Lung (tissue), 12 donors: ENCODE measurements around the gene DGKE. TPM values are rescaled to one million over a fixed set of nuclear protein-coding genes. Genes with fewer than 3 reads are reported as not detected.

ENCODE experiments used
- ATAC-seq: fragments of 200-7000 bp; cut with Tn5 transposase; one replicate; pipeline ENCODE4 v1.9.1; 2020; ENCODE audit warnings: moderate number of reproducible peaks; ENCODE audit not compliant: insufficient read depth, low FRiP score
- DNase-seq, 3 donors: peaks; one replicate each; pipeline ENCODE4 v3.0.0-alpha.2; 2013 to 2017
- H3K27ac ChIP-seq, 2 donors: one replicate each; pipeline ENCODE4 v1.5.1; 2013; ENCODE audit warnings: mild to moderate bottlenecking in 2 of 2, moderate library complexity in 2 of 2, control low read depth in 1 of 2, inconsistent platforms in 1 of 2, low read depth in 1 of 2, low read length in 1 of 2
- H3K27me3 ChIP-seq, 3 donors: one replicate each; pipeline ENCODE4 v1.5.1; 2013; ENCODE audit warnings: low read length in 2 of 3; ENCODE audit not compliant: control insufficient read depth in 3 of 3, insufficient read depth in 3 of 3
- H3K36me3 ChIP-seq, 4 donors: one replicate each; pipeline ENCODE4 v1.5.1; 2013; ENCODE audit warnings: low read length in 4 of 4, mild to moderate bottlenecking in 1 of 4, moderate library complexity in 1 of 4; ENCODE audit not compliant: control insufficient read depth in 4 of 4, insufficient read depth in 4 of 4
- H3K4me1 ChIP-seq, 5 donors: one replicate each; pipeline ENCODE4 v1.5.1; 2013; ENCODE audit warnings: low read length in 5 of 5, mild to moderate bottlenecking in 2 of 5, moderate library complexity in 1 of 5; ENCODE audit not compliant: control insufficient read depth in 5 of 5, insufficient read depth in 5 of 5
- H3K4me3 ChIP-seq: one replicate; pipeline ENCODE4 v1.5.1; 2013; ENCODE audit warnings: mild to moderate bottlenecking, control low read depth, moderate library complexity
- H3K9ac ChIP-seq, 2 donors: one replicate each; pipeline ENCODE4 v1.5.1; 2013; ENCODE audit warnings: low read length in 2 of 2, control low read depth in 1 of 2; ENCODE audit not compliant: insufficient read depth in 1 of 2
- H3K9me3 ChIP-seq, 4 donors: one replicate each; pipeline ENCODE4 v1.5.1; 2013; ENCODE audit warnings: low read length in 3 of 4, mild to moderate bottlenecking in 1 of 4, moderate library complexity in 1 of 4; ENCODE audit not compliant: control insufficient read depth in 4 of 4, insufficient read depth in 3 of 4
- WGBS, 2 donors: extraction: QIAGEN DNeasy Blood & Tissue Kit; methylation state at CpG; one replicate each; pipeline ENCODE4 v1.1.7; 2013; 5-methylcytosine and 5-hydroxymethylcytosine counted together
- polyA plus RNA-seq, 2 donors: library from polyadenylated mRNA; stranded (reverse); fragments of 200-250 nt; gene quantifications; one replicate each; pipeline ENCODE4 v1.2.1, GENCODE V29; 2013
- total RNA-seq, 2 donors: library from RNA; depleted of rRNA in 1 of 2; stranded (reverse); fragments of >200 nt in 1 of 2; gene quantifications; one replicate each; pipeline ENCODE4 v1.2.1, GENCODE V29; 2014 to 2021
- TF ChIP-seq, protein P1 (sequence below): IDR thresholded peaks from 2 replicates; pipeline ENCODE4 v1.5.1; 2012; ENCODE audit warnings: mild to moderate bottlenecking; ENCODE audit errors: control extremely low read depth, extremely low read depth
- donor health status: control.
- donor health status: control.
- donor health status: Bipolar disorder and iron deficiency.
- donor health status: healthy.
- donor health status: DM: yes; HTN: yes; CAD: no.

Gene DGKE
- total and polyA plus RNA-seq, 4 donors: 1.5 to 38.2 (median 5.7) TPM

DNA sequence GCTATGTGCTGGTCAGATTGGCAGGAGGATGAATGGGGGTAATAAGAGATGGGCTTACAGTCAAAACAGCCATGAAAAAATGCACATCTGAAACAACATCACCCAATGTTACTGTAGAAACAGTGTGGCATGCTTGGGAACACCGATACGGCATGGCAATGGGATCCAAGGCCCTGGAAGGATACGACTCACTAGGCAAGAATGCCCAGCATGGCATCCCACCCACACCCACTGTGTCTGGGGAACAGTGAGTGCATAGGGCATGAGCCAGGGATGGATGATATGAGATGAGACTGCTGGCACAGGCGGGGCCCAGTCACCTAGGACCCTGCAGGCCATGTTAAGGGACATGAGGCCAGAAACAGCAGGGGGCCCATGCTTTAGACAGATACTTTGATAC is 68.4 kb downstream of the DGKE start:
- ATAC-seq: no peak

DNA sequence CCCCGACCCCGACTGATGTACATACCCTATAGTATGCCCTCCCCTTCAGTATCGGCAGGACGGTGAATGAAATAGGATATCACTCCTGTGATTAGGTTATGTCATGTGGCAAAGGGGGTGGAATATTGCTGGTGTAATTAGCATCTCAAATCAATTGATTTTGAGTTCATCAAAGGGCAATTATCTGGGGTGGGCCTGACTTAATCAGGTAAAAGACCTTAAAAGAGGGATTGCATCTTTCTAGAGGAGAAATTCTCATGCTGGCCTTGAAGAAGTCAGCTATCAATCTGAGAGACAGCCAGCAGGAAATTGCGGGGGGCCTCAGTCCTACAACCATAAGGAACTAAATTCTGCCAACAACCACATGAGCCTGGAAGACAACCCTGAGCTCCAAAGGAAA is 69.6 kb downstream of the DGKE start:
- DNase-seq (no peak), ATAC-seq (no peak)
- 84 to 97% methylated on average over 5 of the region's 5 CpGs for WGBS, 2 donors
- Histone ChIP-seq H3K9ac (no peak overlapping the region), H3K36me3 (peaks cover 22 to 61% (median 26%) of the 10 kb centered on the region in 4 donors), H3K4me3 (no peak overlapping the region), H3K9me3 (no peaks in the 10 kb centered on the region), H3K27me3 (no peaks in the 10 kb centered on the region), H3K4me1 (no peaks in the 10 kb centered on the region), H3K27ac (no peak overlapping the region)
- TF ChIP-seq, protein P1, sequence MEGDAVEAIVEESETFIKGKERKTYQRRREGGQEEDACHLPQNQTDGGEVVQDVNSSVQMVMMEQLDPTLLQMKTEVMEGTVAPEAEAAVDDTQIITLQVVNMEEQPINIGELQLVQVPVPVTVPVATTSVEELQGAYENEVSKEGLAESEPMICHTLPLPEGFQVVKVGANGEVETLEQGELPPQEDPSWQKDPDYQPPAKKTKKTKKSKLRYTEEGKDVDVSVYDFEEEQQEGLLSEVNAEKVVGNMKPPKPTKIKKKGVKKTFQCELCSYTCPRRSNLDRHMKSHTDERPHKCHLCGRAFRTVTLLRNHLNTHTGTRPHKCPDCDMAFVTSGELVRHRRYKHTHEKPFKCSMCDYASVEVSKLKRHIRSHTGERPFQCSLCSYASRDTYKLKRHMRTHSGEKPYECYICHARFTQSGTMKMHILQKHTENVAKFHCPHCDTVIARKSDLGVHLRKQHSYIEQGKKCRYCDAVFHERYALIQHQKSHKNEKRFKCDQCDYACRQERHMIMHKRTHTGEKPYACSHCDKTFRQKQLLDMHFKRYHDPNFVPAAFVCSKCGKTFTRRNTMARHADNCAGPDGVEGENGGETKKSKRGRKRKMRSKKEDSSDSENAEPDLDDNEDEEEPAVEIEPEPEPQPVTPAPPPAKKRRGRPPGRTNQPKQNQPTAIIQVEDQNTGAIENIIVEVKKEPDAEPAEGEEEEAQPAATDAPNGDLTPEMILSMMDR: no peak

More for the DNA sequence above, 68.4 kb downstream of the DGKE start:
- no peak overlapping the region for H3K27ac ChIP-seq
- H3K9me3 ChIP-seq: no peaks in the 10 kb centered on the region
- H3K36me3 ChIP-seq: peaks cover 23 to 63% (median 28%) of the 10 kb centered on the region in 4 donors
- H3K4me3 ChIP-seq: no peak overlapping the region
- H3K27me3 ChIP-seq: no peaks in the 10 kb centered on the region
- TF ChIP-seq, protein P1: no peak
- no peak overlapping the region for H3K9ac ChIP-seq
- no peak for DNase-seq
- 91 to 94% methylated on average over 4 of the region's 4 CpGs for WGBS, 2 donors
- H3K4me1 ChIP-seq: no peaks in the 10 kb centered on the region

DNA sequence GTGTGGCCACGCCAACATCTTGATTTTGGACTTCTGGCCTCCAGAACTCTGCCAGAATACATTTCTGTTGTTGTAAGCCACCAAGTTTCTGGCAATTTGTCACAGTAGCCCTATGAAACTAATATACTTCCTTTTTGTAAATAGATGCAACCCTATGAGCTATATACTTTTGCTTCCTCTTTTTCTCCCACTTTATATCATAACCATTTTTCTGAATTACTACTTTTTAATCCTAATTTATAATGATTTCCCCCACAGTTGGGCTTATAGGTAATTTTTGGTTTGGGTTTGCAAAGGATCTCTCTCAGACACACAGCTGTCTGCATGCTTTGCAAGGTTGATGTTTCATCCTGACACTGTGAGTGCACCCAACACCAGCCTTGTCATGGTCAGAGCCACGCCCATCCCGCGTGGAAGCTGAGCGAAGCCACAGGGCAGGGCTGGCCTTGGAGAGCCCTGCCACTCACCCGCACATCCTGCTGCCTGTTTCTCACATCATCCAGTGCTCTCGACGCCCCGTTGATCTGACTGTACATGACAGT is 74.1 kb downstream of the DGKE start:
- H3K4me3 ChIP-seq: no peak overlapping the region
- no peaks in the 10 kb centered on the region for H3K9me3 ChIP-seq
- H3K27ac ChIP-seq: peak overlapping the region in 1 of 2 donors; percentile 27
- DNase-seq: no peak
- peak; percentile 60 for ATAC-seq
- peaks cover 13 to 31% (median 21%) of the 10 kb centered on the region in 4 donors for H3K36me3 ChIP-seq
- TF ChIP-seq, protein P1: no peak
- H3K27me3 ChIP-seq: no peaks in the 10 kb centered on the region
- H3K9ac ChIP-seq: no peak overlapping the region
- H3K4me1 ChIP-seq: peaks cover 2 to 14% (median 6%) of the 10 kb centered on the region in 5 donors
- 42 to 54% methylated on average over 9 of the region's 9 CpGs for WGBS, 2 donors
